NCI-H460 (cell line): ENCODE results near the gene CNTD1. TPM values are rescaled to one million over a fixed set of nuclear protein-coding genes. Genes with fewer than 3 reads are reported as not detected.

Source experiments
- DNase-seq: peaks from one replicate; pipeline ENCODE4 v3.0.0-alpha.2; 2016; ENCODE audit warnings: low read depth; ENCODE audit errors: extremely low read depth
- total RNA-seq: library from RNA; depleted of rRNA; stranded (reverse); fragments of >200 nt; shearing (Covaris generic); gene quantifications from 2 replicates; pipeline ENCODE4 v1.2.3, GENCODE V29; 2014

CNTD1 gene
- total RNA-seq, 1 experiment from 2014 or later, result 0.17 TPM

- no peak for DNase-seq
Measured at GRCh38 chr17:42798011-42798382, 664 bp upstream of the CNTD1 start.

GRCh38 chr17:42803074-42803883 is 4.6 kb downstream of the CNTD1 start:
- DNase-seq, result no peak

- DNase-seq, result no peak
Measured at GRCh38 chr17:42804918-42805367, 6.3 kb downstream of the CNTD1 start.

GRCh38 chr17:42806249-42806648 is 7.6 kb downstream of the CNTD1 start:
- DNase-seq, result no peak

- no peak for DNase-seq
Measured at GRCh38 chr17:42809250-42809649, 10.6 kb downstream of the CNTD1 start.

GRCh38 chr17:42814633-42815399 is 16.2 kb downstream of the CNTD1 start:
- no peak for DNase-seq

- DNase-seq, result no peak
Measured at GRCh38 chr17:42817866-42818265, 19.2 kb downstream of the CNTD1 start.

- DNase-seq, result no peak
Measured at GRCh38 chr17:42818379-42818778, 19.7 kb downstream of the CNTD1 start.

- peak; percentile 71 for DNase-seq
Measured at GRCh38 chr17:42819939-42820535, 21.4 kb downstream of the CNTD1 start.

- DNase-seq, result no peak
Measured at GRCh38 chr17:42821176-42821575, 22.5 kb downstream of the CNTD1 start.

- DNase-seq, result no peak
Measured at GRCh38 chr17:42827472-42827871, 28.8 kb downstream of the CNTD1 start.

GRCh38 chr17:42830971-42831370 is 32.3 kb downstream of the CNTD1 start:
- DNase-seq, result no peak

- DNase-seq, result no peak
Measured at GRCh38 chr17:42832213-42832933, 33.7 kb downstream of the CNTD1 start.

GRCh38 chr17:42832934-42833766 is 34.5 kb downstream of the CNTD1 start, which contains the start of gene PSME3:
TSS of gene PSME3 (plus strand) at chr17:42833397. CDS start at chr17:42833632, 235 bp downstream.
- DNase-seq, result peak; percentile 85

GRCh38 chr17:42833767-42834422 is 35.2 kb downstream of the CNTD1 start:
- no peak for DNase-seq

GRCh38 chr17:42835732-42836131 is 37.1 kb downstream of the CNTD1 start:
- DNase-seq, result no peak

GRCh38 chr17:42841975-42842685 is 43.5 kb downstream of the CNTD1 start:
- DNase-seq, result no peak

GRCh38 chr17:42843358-42843934 is 44.8 kb downstream of the CNTD1 start:
- DNase-seq, result peak; percentile 77
